Smooth muscle cell (in vitro differentiated cells): ENCODE measurements around the gene SYNDIG1. TPM values are rescaled to one million over a fixed set of nuclear protein-coding genes. Genes with fewer than 3 reads are reported as not detected.

Source experiments
- DNase-seq: peaks from one replicate; lab custom pipeline; 2025; ENCODE audit not compliant: unreplicated experiment; lab: John Stamatoyannopoulos, UW
- H2AFZ ChIP-seq: fragments of 200-600 bp; sonication (generic); 2 replicates; pipeline ENCODE4 v1.6.0; 2016; ENCODE audit warnings: antibody characterized with exemption, low read depth, mild to moderate bottlenecking
- H3F3A ChIP-seq: fragments of 200-600 bp; sonication (generic); 2 replicates; pipeline ENCODE4 v1.6.0; 2017; ENCODE audit warnings: antibody characterized with exemption, low read depth
- H3K27ac ChIP-seq: fragments of 200-600 bp; sonication (generic); 2 replicates; pipeline ENCODE4 v1.5.1; 2016; ENCODE audit warnings: low read depth, mild to moderate bottlenecking
- H3K27me3 ChIP-seq: fragments of 200-600 bp; sonication (generic); 2 replicates; pipeline ENCODE4 v1.6.1; 2016; ENCODE audit warnings: low read depth, mild to moderate bottlenecking
- H3K36me3 ChIP-seq: fragments of 200-600 bp; sonication (generic); 2 replicates; pipeline ENCODE4 v1.5.1; 2016; ENCODE audit warnings: low read depth
- H3K4me1 ChIP-seq: fragments of 200-600 bp; sonication (generic); 2 replicates; pipeline ENCODE4 v1.5.1; 2016; ENCODE audit warnings: low read depth
- H3K4me2 ChIP-seq: fragments of 200-600 bp; sonication (generic); 2 replicates; pipeline ENCODE4 v1.6.0; 2016; ENCODE audit warnings: mild to moderate bottlenecking
- H3K4me3 ChIP-seq: fragments of 200-600 bp; sonication (generic); 2 replicates; pipeline ENCODE4 v1.5.1; 2016; ENCODE audit warnings: mild to moderate bottlenecking
- H3K79me2 ChIP-seq: fragments of 200-600 bp; sonication (generic); 2 replicates; pipeline ENCODE4 v1.6.0; 2016; ENCODE audit warnings: low read depth, mild to moderate bottlenecking
- H3K9ac ChIP-seq: fragments of 200-600 bp; sonication (generic); 2 replicates; pipeline ENCODE4 v1.6.0; 2016; ENCODE audit warnings: low read depth
- H3K9me3 ChIP-seq: fragments of 200-600 bp; sonication (generic); replicated peaks from 2 replicates; pipeline ENCODE4 v1.5.1; 2016; ENCODE audit warnings: low read depth
- H4K20me1 ChIP-seq: fragments of 200-600 bp; sonication (generic); 2 replicates; pipeline ENCODE4 v1.6.0; 2016; ENCODE audit warnings: low read depth
- CTCF ChIP-seq: fragments of 200-600 bp; sonication (generic); IDR thresholded peaks from 2 replicates; pipeline ENCODE4 v1.5.1; 2017; ENCODE audit warnings: borderline replicate concordance, mild to moderate bottlenecking, antibody characterized with exemption; ENCODE audit not compliant: insufficient read depth, poor library complexity, severe bottlenecking
- WGBS: methylation state at CpG from one replicate; pipeline ENCODE4 v1.1.7; 2016; ENCODE audit warnings: low lambda C conversion rate; 5-methylcytosine and 5-hydroxymethylcytosine counted together
- polyA plus RNA-seq: library from polyadenylated mRNA; unstranded; fragments of >200 nt; fragmentation: Nextera tagmentation; extraction: Ambion mirVana; gene quantifications from 2 replicates; pipeline ENCODE4 v1.2.1, GENCODE V29; 2016
- total RNA-seq: library from RNA; depleted of rRNA; stranded (reverse); fragments of >200 nt; gene quantifications from 2 replicates; pipeline ENCODE4 v1.2.3, GENCODE V29; 2014

Gene SYNDIG1
- total and polyA plus RNA-seq, 2 experiments from 2014 or later = 1.8 to 2.2 TPM

GRCh38 chr20:24452498-24453127, 16.8 kb upstream of the SYNDIG1 start:
- Histone ChIP-seq H4K20me1 (no peaks in the 10 kb centered on the region), H2AFZ (no peak overlapping the region), H3K27ac (no peak overlapping the region), H3K4me1 (peaks cover 6% of the 10 kb centered on the region), H3K9ac (no peak overlapping the region), H3K27me3 (peaks cover 2% of the 10 kb centered on the region), H3K36me3 (no peaks in the 10 kb centered on the region), H3K4me3 (no peak overlapping the region), H3K9me3 (no peaks in the 10 kb centered on the region), H3K79me2 (no peaks in the 10 kb centered on the region), H3F3A (no peaks in the 10 kb centered on the region), H3K4me2 (no peak overlapping the region)
- TF ChIP-seq CTCF = no peak
- 91% methylated on average over 9 of the region's 9 CpGs for WGBS
- DNase-seq = no peak

GRCh38 chr20:24453869-24454268, 15.6 kb upstream of the SYNDIG1 start:
- TF ChIP-seq CTCF = no peak
- no peak overlapping the region for H3K27ac ChIP-seq
- H4K20me1 ChIP-seq = no peaks in the 10 kb centered on the region
- H3K36me3 ChIP-seq = no peaks in the 10 kb centered on the region
- peaks cover 15% of the 10 kb centered on the region for H3K27me3 ChIP-seq
- no peaks in the 10 kb centered on the region for H3K9me3 ChIP-seq
- H2AFZ ChIP-seq = no peak overlapping the region
- H3K9ac ChIP-seq = no peak overlapping the region
- H3K4me3 ChIP-seq = no peak overlapping the region
- H3K79me2 ChIP-seq = no peaks in the 10 kb centered on the region
- 63% methylated on average over 2 of the region's 2 CpGs for WGBS
- DNase-seq = no peak
- H3K4me1 ChIP-seq = peaks cover 6% of the 10 kb centered on the region
- no peaks in the 10 kb centered on the region for H3F3A ChIP-seq
- H3K4me2 ChIP-seq = no peak overlapping the region

GRCh38 chr20:24455081-24455480, 14.3 kb upstream of the SYNDIG1 start:
- no peak overlapping the region for H3K27ac ChIP-seq
- no peaks in the 10 kb centered on the region for H3K36me3 ChIP-seq
- no peaks in the 10 kb centered on the region for H3K79me2 ChIP-seq
- peaks cover 13% of the 10 kb centered on the region for H3K4me1 ChIP-seq
- H4K20me1 ChIP-seq = no peaks in the 10 kb centered on the region
- WGBS = 40% methylated on average over 6 of the region's 6 CpGs
- DNase-seq = no peak
- no peak overlapping the region for H2AFZ ChIP-seq
- no peak overlapping the region for H3K9ac ChIP-seq
- no peaks in the 10 kb centered on the region for H3F3A ChIP-seq
- no peaks in the 10 kb centered on the region for H3K9me3 ChIP-seq
- no peak overlapping the region for H3K4me2 ChIP-seq
- no peak overlapping the region for H3K4me3 ChIP-seq
- no peak for TF ChIP-seq CTCF
- peaks cover 25% of the 10 kb centered on the region for H3K27me3 ChIP-seq

- no peak overlapping the region for H3K4me3 ChIP-seq
- H3K4me2 ChIP-seq = no peak overlapping the region
- 88% methylated on average over 3 of the region's 3 CpGs for WGBS
- no peaks in the 10 kb centered on the region for H3F3A ChIP-seq
- H4K20me1 ChIP-seq = no peaks in the 10 kb centered on the region
- H3K9me3 ChIP-seq = no peaks in the 10 kb centered on the region
- H3K27me3 ChIP-seq = peaks cover 25% of the 10 kb centered on the region
- H3K27ac ChIP-seq = no peak overlapping the region
- DNase-seq = no peak
- no peaks in the 10 kb centered on the region for H3K79me2 ChIP-seq
- H3K4me1 ChIP-seq = peaks cover 15% of the 10 kb centered on the region
- no peak overlapping the region for H2AFZ ChIP-seq
- no peak overlapping the region for H3K9ac ChIP-seq
- no peaks in the 10 kb centered on the region for H3K36me3 ChIP-seq
- TF ChIP-seq CTCF = no peak
Measured at GRCh38 chr20:24456398-24456781, 13.0 kb upstream of the SYNDIG1 start.
